Stomach (tissue), 9 donors: Measurements from ENCODE around the gene SARM1. TPM values are rescaled to one million over a fixed set of nuclear protein-coding genes. Genes with fewer than 3 reads are reported as not detected.

Experiments used
- DNase-seq, 2 donors: peaks; one replicate each; pipeline versions ENCODE4 v3.0.0 to v3.0.0-alpha.2; 2013 to 2019
- H3K27ac ChIP-seq, 5 donors: fragments of 200-600 bp in 4 of 5; sonication (generic) in 4 of 5; one replicate each; pipeline ENCODE4 v1.5.1; 2013 to 2019; ENCODE audit warnings: mild to moderate bottlenecking in 1 of 5, moderate library complexity in 1 of 5
- H3K27me3 ChIP-seq, 3 donors: fragments of 200-600 bp; sonication (generic); one replicate each; pipeline ENCODE4 v1.5.1; 2017 to 2019; ENCODE audit warnings: mixed run types in 1 of 3
- H3K36me3 ChIP-seq, 4 donors: fragments of 200-600 bp; sonication (generic); 1 replicate in 3 of 4; 2 replicates in 1 of 4; pipeline ENCODE4 v1.5.1; 2016 to 2019
- H3K4me1 ChIP-seq, 4 donors: fragments of 200-600 bp; sonication (generic); one replicate each; pipeline ENCODE4 v1.5.1; 2016 to 2019
- H3K4me3 ChIP-seq, 4 donors: fragments of 200-600 bp; sonication (generic) in 3 of 4; one replicate each; pipeline ENCODE4 v1.5.1; 2016 to 2019; ENCODE audit warnings: mild to moderate bottlenecking in 1 of 4
- H3K9me3 ChIP-seq, 4 donors: fragments of 200-600 bp; sonication (generic); one replicate each; pipeline ENCODE4 v1.5.1; 2016 to 2019
- EP300 ChIP-seq: sonication (generic); formaldehyde crosslinking; IDR thresholded peaks from one replicate; pipeline ENCODE4 v1.6.1; 2017; ENCODE audit warnings: antibody characterized with exemption
- POLR2A ChIP-seq, 4 donors: fragments of 450-650 bp; IDR thresholded peaks; one replicate each; pipeline ENCODE4 v1.6.1; 2016; ENCODE audit warnings: antibody characterized with exemption in 4 of 4, control low read depth in 2 of 4, mild to moderate bottlenecking in 1 of 4, moderate library complexity in 1 of 4
- POLR2AphosphoS5 ChIP-seq, 3 donors: sonication (generic); formaldehyde crosslinking; IDR thresholded peaks; one replicate each; pipeline ENCODE4 v1.6.1; 2016; ENCODE audit warnings: antibody characterized with exemption in 3 of 3
- WGBS, 5 donors: extraction: QIAGEN DNeasy Blood & Tissue Kit in 3 of 5; methylation state at CpG; one replicate each; pipeline versions ENCODE4 v1.1.5 to v1.1.7; 2013 to 2018; 5-methylcytosine and 5-hydroxymethylcytosine counted together
- intact Hi-C: fragments of 100-400 bp; cut with DNase I; formaldehyde crosslinking; loops from one replicate; pipeline ENCODE4 v1.15.1; 2023; ENCODE audit warnings: low total_unique reads
- polyA plus RNA-seq, 3 donors: library from polyadenylated mRNA; stranded (reverse); fragments of 200-250 nt; gene quantifications; one replicate each; pipeline ENCODE4 v1.2.3, GENCODE V29; 2013
- total RNA-seq, 5 donors: library from RNA; depleted of rRNA; stranded (reverse); fragments of >200 nt; gene quantifications; one replicate each; pipeline versions ENCODE4 v1.1.0 to v1.2.3, GENCODE V29; 2014 to 2016
- TF ChIP-seq, protein P1 (sequence below), 7 experiments: fragments of 450-650 bp in 4 of 7; fragments of 200-600 bp in 3 of 7; sonication (generic) in 3 of 7; IDR thresholded peaks; one replicate each; pipeline ENCODE4 v1.5.1; 2016 to 2019; ENCODE audit warnings: antibody characterized with exemption in 7 of 7, control low read depth in 2 of 7, mild to moderate bottlenecking in 1 of 7
- donor health status: healthy with polysubstance abuse.
- donor health status: Bipolar disorder and iron deficiency.
- donor health status: healthy.

SARM1 gene
- total and polyA plus RNA-seq, 8 donors = 4.6 to 58.3 (median 11.7) TPM

GRCh38 chr17:28343491-28343932 is 28.0 kb upstream of the SARM1 start:
- intact Hi-C loops = no loop called here
- Histone ChIP-seq H3K36me3 (peaks cover 76 to 94% (median 94%) of the 10 kb centered on the region in 4 donors), H3K27ac (peak overlapping the region in 2 of 5 donors; percentile 2 to 8), H3K4me3 (no peak overlapping the region), H3K4me1 (peaks cover 39 to 58% (median 45%) of the 10 kb centered on the region in 4 donors), H3K9me3 (no peaks in the 10 kb centered on the region), H3K27me3 (no peaks in the 10 kb centered on the region)
- TF ChIP-seq EP300 (no peak), POLR2AphosphoS5 (IDR thresholded peaks at IDR 0.05) (no peak), POLR2A (IDR thresholded peaks at IDR 0.05) (no peak)
- TF ChIP-seq, protein P1, sequence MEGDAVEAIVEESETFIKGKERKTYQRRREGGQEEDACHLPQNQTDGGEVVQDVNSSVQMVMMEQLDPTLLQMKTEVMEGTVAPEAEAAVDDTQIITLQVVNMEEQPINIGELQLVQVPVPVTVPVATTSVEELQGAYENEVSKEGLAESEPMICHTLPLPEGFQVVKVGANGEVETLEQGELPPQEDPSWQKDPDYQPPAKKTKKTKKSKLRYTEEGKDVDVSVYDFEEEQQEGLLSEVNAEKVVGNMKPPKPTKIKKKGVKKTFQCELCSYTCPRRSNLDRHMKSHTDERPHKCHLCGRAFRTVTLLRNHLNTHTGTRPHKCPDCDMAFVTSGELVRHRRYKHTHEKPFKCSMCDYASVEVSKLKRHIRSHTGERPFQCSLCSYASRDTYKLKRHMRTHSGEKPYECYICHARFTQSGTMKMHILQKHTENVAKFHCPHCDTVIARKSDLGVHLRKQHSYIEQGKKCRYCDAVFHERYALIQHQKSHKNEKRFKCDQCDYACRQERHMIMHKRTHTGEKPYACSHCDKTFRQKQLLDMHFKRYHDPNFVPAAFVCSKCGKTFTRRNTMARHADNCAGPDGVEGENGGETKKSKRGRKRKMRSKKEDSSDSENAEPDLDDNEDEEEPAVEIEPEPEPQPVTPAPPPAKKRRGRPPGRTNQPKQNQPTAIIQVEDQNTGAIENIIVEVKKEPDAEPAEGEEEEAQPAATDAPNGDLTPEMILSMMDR (IDR thresholded peaks at IDR 0.05) = no peak
- WGBS, 5 donors = 65 to 81% (median 68%) methylated on average over 8 to 10 of the region's 10 CpGs
- no peak for DNase-seq

GRCh38 chr17:28344011-28344410 is 27.5 kb upstream of the SARM1 start:
- no peaks in the 10 kb centered on the region for H3K27me3 ChIP-seq
- 89 to 94% (median 89%) methylated on average over 7 to 9 of the region's 9 CpGs for WGBS, 5 donors

DNA sequence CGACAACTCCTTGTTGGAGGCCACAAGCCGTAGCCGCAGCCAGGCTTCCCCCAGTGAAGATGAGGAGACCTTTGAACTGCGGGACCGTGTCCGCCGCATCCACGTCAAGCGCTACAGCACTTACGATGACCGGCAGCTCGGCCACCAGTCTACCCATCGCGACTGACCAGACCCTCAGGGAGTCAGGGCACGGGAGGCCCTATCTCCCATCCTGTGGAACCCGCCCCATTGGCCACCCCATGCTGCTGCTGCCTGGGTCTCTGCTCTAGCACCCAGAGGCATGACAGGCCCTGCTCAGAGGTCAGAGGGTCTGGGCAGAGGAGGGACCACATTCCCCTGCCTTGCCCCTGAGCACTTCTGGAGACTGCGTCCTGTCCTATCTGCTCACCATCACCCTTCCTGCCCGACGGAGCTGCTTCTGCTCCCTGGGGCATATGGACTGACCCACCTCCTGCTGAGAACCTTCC is 27.0 kb upstream of the SARM1 start:
- intact Hi-C loops = no loop called here
- TF ChIP-seq POLR2AphosphoS5 (IDR thresholded peaks at IDR 0.05) (no peak), POLR2A (IDR thresholded peaks at IDR 0.05) (no peak), EP300 (no peak)
- TF ChIP-seq, protein P1 (IDR thresholded peaks at IDR 0.05) = no peak
- H3K36me3 ChIP-seq = peaks cover 81 to 100% (median 99%) of the 10 kb centered on the region in 4 donors
- H3K4me1 ChIP-seq = peaks cover 38 to 50% (median 41%) of the 10 kb centered on the region in 4 donors
- no peaks in the 10 kb centered on the region for H3K27me3 ChIP-seq
- DNase-seq = no peak
- H3K4me3 ChIP-seq = no peak overlapping the region
- H3K9me3 ChIP-seq = no peaks in the 10 kb centered on the region
- peak overlapping the region in 4 of 5 donors; percentile 67 to 83 (median 76) for H3K27ac ChIP-seq
- 88 to 94% (median 92%) methylated on average over 18 to 19 of the region's 19 CpGs for WGBS, 5 donors

More at GRCh38 chr17:28344011-28344410, 27.5 kb upstream of the SARM1 start:
- TF ChIP-seq POLR2A (IDR thresholded peaks at IDR 0.05) (no peak), EP300 (no peak), POLR2AphosphoS5 (IDR thresholded peaks at IDR 0.05) (no peak)
- TF ChIP-seq, protein P1 (IDR thresholded peaks at IDR 0.05) = no peak
- H3K27ac ChIP-seq = peak overlapping the region in 2 of 5 donors; percentile 2 to 8
- H3K36me3 ChIP-seq = peaks cover 81 to 99% (median 99%) of the 10 kb centered on the region in 4 donors
- intact Hi-C loops = no loop called here
- no peak overlapping the region for H3K4me3 ChIP-seq
- peaks cover 38 to 54% (median 43%) of the 10 kb centered on the region in 4 donors for H3K4me1 ChIP-seq
- H3K9me3 ChIP-seq = no peaks in the 10 kb centered on the region
- DNase-seq = no peak

GRCh38 chr17:28345419-28346198 is 25.9 kb upstream of the SARM1 start:
- no peak for TF ChIP-seq EP300
- no peak for TF ChIP-seq POLR2A (IDR thresholded peaks at IDR 0.05)
- TF ChIP-seq, protein P1 (IDR thresholded peaks at IDR 0.05) = no peak
- no peak for TF ChIP-seq POLR2AphosphoS5 (IDR thresholded peaks at IDR 0.05)
- intact Hi-C loops = no loop called here
- Histone ChIP-seq H3K4me1 (peaks cover 38 to 43% (median 41%) of the 10 kb centered on the region in 4 donors), H3K36me3 (peaks cover 83 to 100% (median 99%) of the 10 kb centered on the region in 4 donors), H3K9me3 (no peaks in the 10 kb centered on the region), H3K27ac (peak overlapping the region; percentile 20 to 83 (median 74)), H3K27me3 (no peaks in the 10 kb centered on the region), H3K4me3 (no peak overlapping the region)
- 33 to 64% (median 43%) methylated on average over 13 of the region's 13 CpGs for WGBS, 5 donors
- DNase-seq = peak in 1 of 2 donors; percentile 47
